Fibroblast of peridontal ligament (primary cell): ENCODE data around the gene HTR4.

ENCODE experiments used
- DNase-seq: peaks from one replicate; pipeline ENCODE4 v3.0.0-alpha.2; 2010; ENCODE audit errors: extremely low read depth

Gene HTR4

DNA sequence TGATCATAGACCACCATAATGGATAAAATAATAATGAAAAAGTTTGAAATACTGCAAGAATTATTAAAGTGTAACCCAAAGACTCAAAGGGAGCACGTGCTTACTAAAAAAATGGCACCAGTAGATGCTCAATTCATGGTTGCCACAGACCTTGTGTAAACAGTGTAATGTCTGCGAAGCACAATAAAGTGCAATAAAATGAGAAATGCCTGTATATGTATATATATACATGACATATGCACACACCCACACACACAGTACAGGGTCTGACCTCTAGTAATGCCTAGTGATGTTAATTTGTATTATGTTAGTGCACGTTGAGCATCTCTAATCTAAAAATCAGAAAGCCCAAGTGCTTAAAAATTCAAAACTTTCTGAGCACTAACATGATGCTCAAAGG, 218.3 kb downstream of the HTR4 start:
- DNase-seq = no peak

DNA sequence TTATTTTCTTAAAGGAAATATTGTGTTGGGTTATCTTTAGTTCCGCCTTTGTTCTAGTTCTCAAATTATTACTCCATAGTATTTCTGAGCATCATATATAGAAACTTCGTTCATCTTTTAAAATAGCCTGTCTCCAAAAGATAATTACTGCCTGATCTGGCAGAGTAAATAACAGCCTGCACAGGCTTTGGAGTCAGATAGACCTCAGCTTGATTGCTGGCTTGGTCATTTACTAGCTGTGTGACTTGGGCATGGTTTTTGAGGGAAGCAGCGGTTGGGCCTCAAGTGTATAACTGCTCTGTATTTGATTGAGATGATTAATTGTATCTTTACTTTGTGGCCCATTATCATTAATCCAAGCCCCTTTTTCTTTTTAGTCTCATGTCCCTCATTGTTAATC, 220.5 kb downstream of the HTR4 start:
- DNase-seq = no peak
